ENCODE data around the gene MACF1. TPM values are rescaled to one million over a fixed set of nuclear protein-coding genes. Genes with fewer than 3 reads are reported as not detected.

The MACF1 gene
- total RNA-seq, 1 experiment from 2014 or later = 189 TPM

GRCh38 chr1:39184354-39184818, 20.1 kb upstream of the MACF1 start:
- DNase-seq = no peak
- Histone ChIP-seq H3K27ac (peak overlapping the region; percentile 81), H3K4me1 (replicated peaks; ENCODE audit: insufficient read depth) (peaks cover 62% of the 10 kb centered on the region), H3F3A (ENCODE audit: insufficient read depth, low read depth) (peaks cover 60% of the 10 kb centered on the region), H4K20me1 (ENCODE audit: insufficient read depth) (no peaks in the 10 kb centered on the region), H3K4me2 (peak overlapping the region; percentile 60), H3K4me3 (no peak overlapping the region), H3K9me3 (ENCODE audit: insufficient read depth, low read depth) (no peaks in the 10 kb centered on the region), H3K79me2 (ENCODE audit: low read depth) (peaks cover 71% of the 10 kb centered on the region), H3K27me3 (ENCODE audit: insufficient read depth, low read depth) (no peaks in the 10 kb centered on the region), H2AFZ (no peak overlapping the region), H3K9me2 (ENCODE audit: insufficient read depth) (no peaks in the 10 kb centered on the region), H3K36me3 (ENCODE audit: low read depth) (no peaks in the 10 kb centered on the region)
- CTCF ChIA-PET = interaction anchor here (0.5 to 1.3 kb wide), 5 partner anchors 8 to 741 kb away, joined by 3 to 8 read pairs (median 4); no protein-coding TSS in a partner anchor
- intact Hi-C loops (cut with micrococcal nuclease; ENCODE audit: unreplicated experiment) = no loop called here
- TSS peak; percentile 19 for BruUV-seq (replicated peaks)
- TF ChIP-seq EZH2 (IDR thresholded peaks at IDR 0.05; ENCODE audit: low read depth) = no peak
- no peak for TF ChIP-seq CTCF (conservative IDR thresholded peaks at IDR 0.05)
- POLR2A ChIA-PET (ENCODE audit: unreplicated experiment) = interaction anchor here (0.6 kb wide), 2 partner anchors 46 to 1253 kb away, joined by 3 to 5 read pairs; no protein-coding TSS in a partner anchor

GRCh38 chr1:39187275-39188046, 17.0 kb upstream of the MACF1 start:
- no peaks in the 10 kb centered on the region for H3K9me3 ChIP-seq (ENCODE audit: insufficient read depth, low read depth)
- DNase-seq = no peak
- H3K4me2 ChIP-seq = no peak overlapping the region
- no peaks in the 10 kb centered on the region for H3K36me3 ChIP-seq (ENCODE audit: low read depth)
- CTCF ChIA-PET = interaction anchor here (0.6 kb wide), 1 partner anchor 482 kb away, joined by 10 read pairs; no protein-coding TSS in a partner anchor
- no peak overlapping the region for H3K4me3 ChIP-seq
- H4K20me1 ChIP-seq (ENCODE audit: insufficient read depth) = no peaks in the 10 kb centered on the region
- peaks cover 69% of the 10 kb centered on the region for H3K79me2 ChIP-seq (ENCODE audit: low read depth)
- intact Hi-C loops (cut with micrococcal nuclease; ENCODE audit: unreplicated experiment) = no loop called here
- no peaks in the 10 kb centered on the region for H3K9me2 ChIP-seq (ENCODE audit: insufficient read depth)
- H3K4me1 ChIP-seq (replicated peaks; ENCODE audit: insufficient read depth) = peaks cover 76% of the 10 kb centered on the region
- TF ChIP-seq CTCF (conservative IDR thresholded peaks at IDR 0.05) = no peak
- TF ChIP-seq EZH2 (IDR thresholded peaks at IDR 0.05; ENCODE audit: low read depth) = no peak
- peaks cover 71% of the 10 kb centered on the region for H3F3A ChIP-seq (ENCODE audit: insufficient read depth, low read depth)
- H3K27ac ChIP-seq = peak overlapping the region; percentile 81
- POLR2A ChIA-PET (ENCODE audit: unreplicated experiment) = interaction anchor here (0.6 kb wide), 2 partner anchors 76 to 85 kb away, joined by 3 read pairs; no protein-coding TSS in a partner anchor
- BruUV-seq (replicated peaks) = no TSS peak
- H2AFZ ChIP-seq = no peak overlapping the region
- no peaks in the 10 kb centered on the region for H3K27me3 ChIP-seq (ENCODE audit: insufficient read depth, low read depth)

- no TSS peak for BruUV-seq (replicated peaks)
- no peaks in the 10 kb centered on the region for H3K27me3 ChIP-seq (ENCODE audit: insufficient read depth, low read depth)
- no peaks in the 10 kb centered on the region for H3K36me3 ChIP-seq (ENCODE audit: low read depth)
- H4K20me1 ChIP-seq (ENCODE audit: insufficient read depth) = no peaks in the 10 kb centered on the region
- H3K9me3 ChIP-seq (ENCODE audit: insufficient read depth, low read depth) = no peaks in the 10 kb centered on the region
- H3K79me2 ChIP-seq (ENCODE audit: low read depth) = peaks cover 78% of the 10 kb centered on the region
- H3K4me1 ChIP-seq (replicated peaks; ENCODE audit: insufficient read depth) = peaks cover 71% of the 10 kb centered on the region
- intact Hi-C loops (cut with micrococcal nuclease; ENCODE audit: unreplicated experiment) = loop anchor here (1.0 kb wide), 2 partner anchors 30 to 47 kb away; no protein-coding TSS in a partner anchor
- DNase-seq = peak in 1 of 2 experiments; percentile 86
- no peak overlapping the region for H2AFZ ChIP-seq
- H3K4me3 ChIP-seq = no peak overlapping the region
- peak overlapping the region; percentile 64 for H3K27ac ChIP-seq
- peak overlapping the region; percentile 32 for H3K4me2 ChIP-seq
- no peak for TF ChIP-seq CTCF (conservative IDR thresholded peaks at IDR 0.05)
- TF ChIP-seq EZH2 (IDR thresholded peaks at IDR 0.05; ENCODE audit: low read depth) = no peak
- H3F3A ChIP-seq (ENCODE audit: insufficient read depth, low read depth) = peaks cover 65% of the 10 kb centered on the region
- CTCF ChIA-PET = interaction anchor here (0.6 to 2.9 kb wide), 4 partner anchors 17 to 330 kb away, joined by 3 to 14 read pairs (median 6); partner anchors contain the start of gene RRAGC
- POLR2A ChIA-PET (ENCODE audit: unreplicated experiment) = interaction anchor here (0.6 to 0.7 kb wide), 2 partner anchors 31 to 209 kb away, joined by 4 to 5 read pairs; no protein-coding TSS in a partner anchor
- no peaks in the 10 kb centered on the region for H3K9me2 ChIP-seq (ENCODE audit: insufficient read depth)
Measured at GRCh38 chr1:39189592-39190041, 14.9 kb upstream of the MACF1 start.

Data from PC-9 (cell line).